SU-DHL-6 (cell line): Measurements from ENCODE around the gene MAPK8.

Source experiments
- CTCF ChIP-seq: fragments of 200-600 bp; sonication (generic); IDR thresholded peaks from one replicate; pipeline ENCODE4 v1.5.1; 2017; ENCODE audit warnings: antibody characterized with exemption, mild to moderate bottlenecking, low read length, moderate library complexity; ENCODE audit not compliant: insufficient read depth, poor library complexity, severe bottlenecking
- EZH2phosphoT487 ChIP-seq: fragments of 200-600 bp; sonication (generic), shearing (Covaris generic); conservative IDR thresholded peaks from 2 replicates; pipeline ENCODE4 v1.6.1; 2018; ENCODE audit warnings: mild to moderate bottlenecking, antibody characterized with exemption, low read length, moderate library complexity, mixed read lengths

- no peak for TF ChIP-seq CTCF
- no peak for TF ChIP-seq EZH2phosphoT487
Observed at GRCh38 chr10:48442809-48443177, 136.3 kb downstream of the MAPK8 start.
